ENCODE measurements around the gene ABTB2.
A peak's percentile ranks its signal among the peaks of the same experiment; 100 is the strongest.
"Not testable (repeated sequence)": the region's sequence is repeated elsewhere in the genome, so short reads cannot be mapped to it uniquely, and the experiment has no call there.

Gene ABTB2

GRCh38 chr11:34234086-34234740 is 123.6 kb downstream of the ABTB2 start:
- DNase-seq = peak; percentile 31 to 65

- DNase-seq = no peak
Measured at GRCh38 chr11:34233215-34233614, 124.6 kb downstream of the ABTB2 start.

DNA sequence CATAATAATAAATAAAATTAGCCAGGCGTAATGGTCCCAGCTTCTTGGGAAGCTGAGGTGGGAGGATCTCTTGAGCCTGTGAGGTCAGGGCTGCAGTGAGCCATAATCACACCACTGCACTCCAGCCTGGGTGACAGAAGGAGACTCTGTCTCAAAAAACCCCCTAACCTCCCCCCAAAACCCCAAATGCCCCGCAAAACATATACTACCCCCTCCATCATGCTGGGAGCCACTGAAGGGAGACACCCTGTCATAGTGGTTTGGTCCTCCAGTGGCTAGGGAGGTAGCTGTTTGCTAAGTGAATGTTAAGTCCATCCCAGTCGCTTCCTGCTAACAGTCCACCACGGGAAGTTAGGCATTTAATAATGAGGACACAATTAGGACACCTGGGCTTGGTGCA is 125.0 kb downstream of the ABTB2 start:
- no peak for DNase-seq

DNA sequence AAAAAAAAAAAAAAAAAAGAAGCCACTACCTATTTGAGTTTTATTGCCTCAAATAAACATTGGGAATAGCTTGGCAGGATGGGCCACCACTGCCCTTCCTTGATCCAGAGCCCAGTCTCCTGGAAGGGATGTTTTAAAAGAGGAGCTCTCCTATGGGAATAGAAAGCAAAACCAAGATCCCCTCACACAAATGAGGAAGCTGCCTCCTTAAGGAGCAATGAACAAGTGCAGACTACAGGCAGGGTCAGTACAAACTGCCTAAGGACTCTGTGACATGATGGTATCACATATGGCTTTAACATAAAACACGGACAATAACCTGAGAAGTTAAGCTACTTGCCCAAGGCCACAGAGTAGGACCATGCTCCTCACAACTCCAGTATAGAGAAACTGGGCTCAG is 131.6 kb downstream of the ABTB2 start:
- no peak for DNase-seq

- DNase-seq = no peak
Measured at GRCh38 chr11:34225091-34225490, 132.7 kb downstream of the ABTB2 start.

- DNase-seq = no peak
Measured at GRCh38 chr11:34224434-34224966, 133.3 kb downstream of the ABTB2 start.

DNA sequence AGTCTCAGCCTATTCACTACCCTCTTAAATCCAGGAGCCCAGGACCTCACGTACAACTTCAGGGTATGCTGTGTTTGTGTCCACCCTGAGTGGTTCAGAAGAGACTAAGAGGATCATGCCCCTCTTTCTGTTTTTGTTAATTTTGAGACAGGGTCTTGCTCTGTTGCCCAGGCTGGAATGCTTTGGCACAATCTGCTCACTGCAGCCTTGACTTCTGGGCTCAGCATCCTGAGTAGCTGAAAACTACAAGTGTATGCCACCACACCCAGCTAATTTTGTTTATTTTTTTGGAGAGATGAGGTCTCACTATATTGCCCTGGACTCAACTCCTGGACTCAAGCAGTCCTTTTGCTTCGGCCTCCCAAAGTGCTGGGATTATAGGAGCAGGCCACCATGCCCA is 133.9 kb downstream of the ABTB2 start:
- DNase-seq = no peak

GRCh38 chr11:34223021-34223813 is 134.6 kb downstream of the ABTB2 start:
- no peak for DNase-seq

DNA sequence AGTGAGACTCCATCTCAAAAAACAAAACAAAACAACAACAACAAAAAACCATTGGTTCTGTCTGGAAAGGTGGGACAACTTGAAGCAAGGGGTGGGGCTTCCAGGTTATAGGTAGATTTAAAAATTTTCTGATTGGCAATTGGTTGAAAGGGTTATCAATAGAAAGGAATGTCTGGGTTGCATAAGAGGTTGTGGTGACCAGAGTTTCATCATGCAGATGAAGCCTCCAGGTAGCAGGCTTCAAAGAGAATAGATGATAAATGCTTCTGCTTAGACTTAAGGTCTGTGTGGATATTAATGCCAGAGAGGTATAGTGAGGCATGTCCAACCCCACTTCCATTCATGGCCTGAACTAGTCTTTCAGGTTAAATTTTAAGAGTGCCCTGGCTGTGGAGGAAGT is 135.8 kb downstream of the ABTB2 start:
- DNase-seq = no peak

GRCh38 chr11:34219941-34220370 is 137.9 kb downstream of the ABTB2 start:
- DNase-seq = no peak

- DNase-seq = no peak
Measured at GRCh38 chr11:34219279-34219678, 138.5 kb downstream of the ABTB2 start.

DNA sequence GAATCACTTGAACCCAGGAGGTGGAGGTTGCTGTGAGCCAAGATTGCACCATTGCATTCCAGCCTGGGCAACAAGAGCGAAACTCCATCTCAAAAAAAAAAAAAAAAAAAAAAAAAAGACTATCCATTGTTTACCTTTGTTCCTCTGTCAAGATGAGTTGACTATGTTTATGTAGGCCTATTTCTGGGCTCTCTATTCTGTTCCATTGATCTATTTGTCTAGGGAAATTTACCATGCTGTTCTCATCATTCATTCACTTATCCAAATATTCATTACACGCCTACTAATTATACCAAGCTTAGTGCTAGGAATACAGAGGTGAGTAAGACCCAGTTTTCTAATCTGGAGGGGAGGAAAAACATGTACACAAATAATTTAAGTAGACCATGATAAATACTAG is 139.1 kb downstream of the ABTB2 start:
- DNase-seq = not testable (repeated sequence)

DNA sequence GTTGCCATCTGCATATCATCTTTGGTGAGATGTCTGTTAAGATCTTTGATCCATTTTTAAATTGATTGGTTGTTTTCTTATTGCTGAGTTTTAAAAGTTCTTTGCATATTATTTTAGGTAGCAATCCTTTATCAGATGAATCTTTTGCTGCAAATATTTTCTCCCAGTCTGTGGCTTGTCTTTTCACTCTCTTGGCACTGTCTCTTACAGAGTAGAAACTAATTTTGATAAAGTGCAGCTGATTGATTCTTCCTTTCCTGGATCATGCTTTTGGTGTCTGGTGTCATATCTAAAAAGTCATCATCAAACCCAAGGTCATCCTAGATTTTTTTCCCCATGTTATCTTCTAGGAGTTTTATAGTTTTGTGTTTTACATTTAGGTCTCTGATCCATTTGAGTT is 139.7 kb downstream of the ABTB2 start:
- DNase-seq = no peak

GRCh38 chr11:34216706-34217105 is 141.1 kb downstream of the ABTB2 start:
- no peak for DNase-seq

DNA sequence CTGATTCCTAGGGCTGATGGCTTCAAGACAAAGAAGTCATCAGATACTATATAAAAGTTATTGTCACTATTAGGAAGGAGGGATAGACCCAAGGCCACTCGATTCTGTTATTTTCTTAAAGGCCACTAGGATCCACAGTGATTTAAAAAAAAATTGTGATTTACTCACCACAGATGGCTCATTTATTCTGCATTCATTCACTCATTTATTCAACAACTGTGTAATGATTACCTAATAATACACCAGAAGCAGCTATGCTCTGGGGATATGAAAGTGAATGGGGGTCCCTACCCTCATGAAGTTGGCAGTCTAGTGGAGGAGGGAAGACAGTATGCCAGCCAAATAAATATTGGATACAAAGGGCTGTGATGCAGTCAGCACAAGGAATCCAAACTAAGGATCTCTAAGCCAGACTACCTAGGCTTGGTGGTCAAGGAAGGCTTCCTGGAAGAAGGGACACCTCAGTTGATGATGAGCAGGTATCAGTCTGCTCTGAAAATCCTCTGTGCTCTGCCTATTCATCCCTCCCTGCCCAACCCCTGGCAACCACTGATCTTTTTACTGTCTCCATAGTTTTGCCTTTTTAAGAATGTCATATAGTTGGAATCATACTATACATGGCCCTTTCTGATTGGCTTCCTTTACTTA is 141.9 kb downstream of the ABTB2 start:
- no peak for DNase-seq

- DNase-seq = peak; percentile 54 to 86
Measured at GRCh38 chr11:34214961-34215805, 142.6 kb downstream of the ABTB2 start.

DNA sequence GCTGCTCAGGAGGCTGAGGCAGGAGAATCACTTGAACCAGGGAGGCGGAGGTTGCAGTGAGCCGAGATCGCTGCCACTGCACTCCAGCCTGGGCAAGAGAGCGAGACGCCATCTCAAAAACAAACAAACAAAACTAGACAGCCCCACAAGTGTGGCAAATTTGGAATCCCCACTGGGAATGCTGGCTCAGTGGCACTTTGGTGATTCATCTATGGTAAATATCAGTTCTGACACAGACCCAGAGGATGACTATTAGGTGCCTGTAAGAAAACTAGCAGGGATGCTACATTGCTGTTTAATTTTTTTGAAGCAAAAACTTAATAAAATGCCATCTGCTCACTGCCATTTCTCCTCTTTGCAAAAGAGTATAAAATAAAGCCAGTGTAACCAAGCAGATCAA is 144.4 kb downstream of the ABTB2 start:
- no peak for DNase-seq

- DNase-seq = no peak
Measured at GRCh38 chr11:34212566-34212965, 145.2 kb downstream of the ABTB2 start.

DNA sequence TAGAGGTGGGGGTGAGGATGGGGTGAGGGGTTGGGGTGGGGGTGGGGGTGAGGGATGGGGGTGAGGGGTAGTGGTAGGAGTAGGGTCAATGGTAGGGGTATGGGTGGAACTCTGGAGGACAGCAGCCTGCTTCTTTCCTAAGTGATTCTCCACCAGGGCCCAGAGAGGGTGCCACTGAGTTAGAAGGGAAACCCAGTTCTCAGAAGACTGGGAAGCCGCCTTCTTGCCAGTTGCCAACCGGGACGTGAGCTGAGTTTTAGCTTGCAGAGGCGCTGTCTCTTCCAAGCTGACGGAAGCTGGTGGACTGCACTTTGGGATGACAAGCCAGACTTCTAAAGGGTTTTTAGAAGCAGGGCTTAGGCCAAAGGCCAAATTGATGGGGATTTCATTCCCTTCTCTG is 148.0 kb downstream of the ABTB2 start:
- no peak for DNase-seq

GRCh38 chr11:34208266-34209135 is 149.3 kb downstream of the ABTB2 start:
- DNase-seq = no peak

- no peak for DNase-seq
Measured at GRCh38 chr11:34207487-34208180, 150.2 kb downstream of the ABTB2 start.

All from SW 1271 (cell line).